IMR-90 (cell line): Measurements from ENCODE around the gene TMUB1. TPM values are rescaled to one million over a fixed set of nuclear protein-coding genes. Genes with fewer than 3 reads are reported as not detected.
A peak's percentile ranks its signal among the peaks of the same experiment; 100 is the strongest.

Experiments
- ATAC-seq: fragments of 200-7000 bp; cut with Tn5 transposase; 2 replicates; pipeline ENCODE4 v1.9.1; 2020; ENCODE audit warnings: low read depth, mild to moderate bottlenecking, moderate library complexity
- BruUV-seq: library from RNA; stranded (reverse); fragments of 400-500 nt; replicated peaks from 2 replicates; lab custom pipeline; 2021; lab: Mats Ljungman, UMichigan
- CTCF ChIA-PET: fragments of 300-600 bp; formaldehyde crosslinking; extraction: SDS; loops from one replicate; lab custom pipeline; 2021; ENCODE audit warnings: antibody characterized with exemption; lab: Yijun Ruan, JAX
- POLR2A ChIA-PET: fragments of 300-600 bp; sonication (Branson Sonifier 250); formaldehyde crosslinking; loops from one replicate; lab custom pipeline; 2022; ENCODE audit warnings: antibody characterized with exemption; ENCODE audit not compliant: unreplicated experiment; lab: Charles Lee
- DNase-seq: peaks from one replicate; pipeline ENCODE4 v3.0.0; 2013
- H2AFZ ChIP-seq: replicated peaks from 2 replicates; pipeline ENCODE3; 2013; ENCODE audit warnings: low read length, mild to moderate bottlenecking; ENCODE audit not compliant: poor library complexity
- H2AK5ac ChIP-seq: 2 replicates; pipeline ENCODE4 v1.6.1; 2013; ENCODE audit warnings: low read depth, low read length, inconsistent platforms
- H2AK9ac ChIP-seq: replicated peaks from 2 replicates; pipeline ENCODE3; 2013; ENCODE audit warnings: mild to moderate bottlenecking, low read depth, low read length, moderate library complexity; ENCODE audit not compliant: poor library complexity
- H2BK120ac ChIP-seq: 2 replicates; pipeline ENCODE4 v1.6.1; 2013; ENCODE audit warnings: low read depth, low read length, inconsistent platforms
- H2BK15ac ChIP-seq: 3 replicates; pipeline ENCODE4 v1.6.1; 2013; ENCODE audit warnings: low read depth, low read length, inconsistent platforms
- H2BK20ac ChIP-seq: 2 replicates; pipeline ENCODE4 v1.6.1; 2013; ENCODE audit warnings: low read depth, mild to moderate bottlenecking, inconsistent platforms, low read length, moderate library complexity
- H2BK5ac ChIP-seq: 2 replicates; pipeline ENCODE4 v1.6.1; 2013; ENCODE audit warnings: mild to moderate bottlenecking, low read depth, low read length, inconsistent platforms; ENCODE audit not compliant: poor library complexity, severe bottlenecking
- H3K14ac ChIP-seq: replicated peaks from 2 replicates; pipeline ENCODE4 v1.6.1; 2013; ENCODE audit warnings: low read depth, low read length, inconsistent platforms
- H3K18ac ChIP-seq: 2 replicates; pipeline ENCODE4 v1.6.1; 2013; ENCODE audit warnings: low read depth, low read length, control low read depth
- H3K23ac ChIP-seq: 2 replicates; pipeline ENCODE4 v1.6.1; 2013; ENCODE audit warnings: low read depth, low read length, inconsistent platforms
- H3K27ac ChIP-seq: 2 replicates; pipeline ENCODE4 v1.5.1; 2013; ENCODE audit warnings: mild to moderate bottlenecking, control low read depth, low read length; ENCODE audit not compliant: insufficient read depth
- H3K27me3 ChIP-seq: 2 replicates; pipeline ENCODE4 v1.6.1; 2013; ENCODE audit warnings: low read length; ENCODE audit not compliant: control insufficient read depth, insufficient read depth
- H3K36me3 ChIP-seq: 2 replicates; pipeline ENCODE4 v1.6.1; 2013; ENCODE audit warnings: low read length, mixed read lengths; ENCODE audit not compliant: control insufficient read depth, insufficient read depth
- H3K4ac ChIP-seq: 2 replicates; pipeline ENCODE4 v1.6.1; 2013; ENCODE audit warnings: low read depth, low read length, inconsistent platforms
- H3K4me1 ChIP-seq: 2 replicates; pipeline ENCODE4 v1.6.1; 2013; ENCODE audit warnings: low read length, mixed read lengths; ENCODE audit not compliant: control insufficient read depth, insufficient read depth
- H3K4me2 ChIP-seq: 2 replicates; pipeline ENCODE4 v1.6.1; 2013; ENCODE audit warnings: low read depth, mild to moderate bottlenecking, control low read depth, low read length, moderate library complexity
- H3K4me3 ChIP-seq: 2 replicates; pipeline ENCODE4 v1.5.1; 2013; ENCODE audit warnings: low read depth, mild to moderate bottlenecking, control low read depth, low read length, moderate library complexity; ENCODE audit not compliant: insufficient read depth
- H3K56ac ChIP-seq: 2 replicates; pipeline ENCODE4 v1.6.1; 2013; ENCODE audit warnings: low read length, inconsistent platforms; ENCODE audit not compliant: insufficient read depth; ENCODE audit errors: extremely low read depth
- H3K79me1 ChIP-seq, 2 experiments: 2 replicates each; pipeline ENCODE4 v1.6.1; 2013; ENCODE audit warnings: low read length in 2 of 2, inconsistent platforms in 1 of 2, low read depth in 1 of 2
- H3K9ac ChIP-seq: 2 replicates; pipeline ENCODE4 v1.6.1; 2013; ENCODE audit warnings: low read depth, low read length, control low read depth
- H3K9me1 ChIP-seq: 2 replicates; pipeline ENCODE4 v1.6.1; 2013; ENCODE audit warnings: low read length, inconsistent platforms; ENCODE audit not compliant: insufficient read depth
- H3K9me3 ChIP-seq: 2 replicates; pipeline ENCODE4 v1.6.1; 2013; ENCODE audit warnings: low read length; ENCODE audit not compliant: control insufficient read depth, insufficient read depth
- H4K20me1 ChIP-seq: 2 replicates; pipeline ENCODE4 v1.6.1; 2013; ENCODE audit warnings: low read length, inconsistent platforms; ENCODE audit not compliant: insufficient read depth
- H4K5ac ChIP-seq: 2 replicates; pipeline ENCODE4 v1.6.1; 2013; ENCODE audit warnings: mild to moderate bottlenecking, low read depth, low read length, control low read depth
- H4K8ac ChIP-seq, 2 experiments: 2 replicates each; pipeline ENCODE4 v1.6.1; 2013; ENCODE audit warnings: low read depth in 2 of 2, low read length in 2 of 2, control low read depth in 1 of 2, inconsistent platforms in 1 of 2
- H4K91ac ChIP-seq: 2 replicates; pipeline ENCODE4 v1.6.1; 2013; ENCODE audit warnings: low read depth, low read length, inconsistent platforms; ENCODE audit not compliant: insufficient read depth
- BHLHE40 ChIP-seq: fragments of 150-350 bp; IDR thresholded peaks from 2 replicates; pipeline ENCODE4 v1.6.1; 2016; ENCODE audit warnings: mild to moderate bottlenecking, low read depth, low read length
- CEBPB ChIP-seq: IDR thresholded peaks from 2 replicates; pipeline ENCODE4 v1.6.1; 2012; ENCODE audit warnings: low read depth, low read length, improper control_type of control experiment
- FOS ChIP-seq: fragments of 150-350 bp; IDR thresholded peaks from 2 replicates; pipeline ENCODE4 v1.6.1; 2016; ENCODE audit warnings: low read depth, low read length
- MAFK ChIP-seq: IDR thresholded peaks from 2 replicates; pipeline ENCODE4 v1.6.1; 2012; ENCODE audit warnings: low read depth, low read length, improper control_type of control experiment
- MAZ ChIP-seq: IDR thresholded peaks from 2 replicates; pipeline ENCODE4 v1.6.1; 2012; ENCODE audit warnings: low read depth, mild to moderate bottlenecking, low read length, improper control_type of control experiment, moderate library complexity, borderline replicate concordance
- MXI1 ChIP-seq: IDR thresholded peaks from 2 replicates; pipeline ENCODE4 v1.6.1; 2012; ENCODE audit warnings: low read depth, mild to moderate bottlenecking, low read length, moderate library complexity, borderline replicate concordance
- NFE2L2 ChIP-seq: fragments of 150-350 bp; IDR thresholded peaks from 2 replicates; pipeline ENCODE4 v1.6.1; 2016; ENCODE audit warnings: low read depth, mild to moderate bottlenecking, low read length
- POLR2A ChIP-seq: IDR thresholded peaks from 2 replicates; pipeline ENCODE4 v1.6.1; 2012; ENCODE audit warnings: mild to moderate bottlenecking, low read depth, low read length
- RAD21 ChIP-seq: IDR thresholded peaks from 2 replicates; pipeline ENCODE4 v1.6.1; 2012; ENCODE audit warnings: low read length, improper control_type of control experiment
- RCOR1 ChIP-seq: IDR thresholded peaks from 2 replicates; pipeline ENCODE4 v1.6.1; 2012; ENCODE audit warnings: mild to moderate bottlenecking, low read length, improper control_type of control experiment; ENCODE audit not compliant: insufficient replicate concordance
- RFX5 ChIP-seq: IDR thresholded peaks from 2 replicates; pipeline ENCODE4 v1.8.0; 2012; ENCODE audit warnings: low read depth, mild to moderate bottlenecking, low read length, moderate library complexity
- SMC3 ChIP-seq: fragments of 150-350 bp; IDR thresholded peaks from 2 replicates; pipeline ENCODE4 v1.6.1; 2016; ENCODE audit warnings: low read depth, mild to moderate bottlenecking, antibody characterized with exemption, low read length, moderate library complexity
- WGBS, 2 experiments: methylation state at CpG; one replicate each; pipeline versions ENCODE4 v1.1.5 to v1.1.7; 2013; ENCODE audit warnings: missing lambda C conversion rate in 2 of 2; ENCODE audit not compliant: insufficient read length in 1 of 2; ENCODE audit errors: extremely low coverage in 2 of 2; 5-methylcytosine and 5-hydroxymethylcytosine counted together
- dilution Hi-C: fragments of 300-500 bp; cut with HindIII; formaldehyde crosslinking; loops from one replicate; pipeline ENCODE4 v1.14.3; 2018; ENCODE audit warnings: low sequenced_read_pairs; ENCODE audit not compliant: unreplicated experiment
- in situ Hi-C: fragments of 300-500 bp; cut with MboI; formaldehyde crosslinking; loops from 3 replicates; pipeline ENCODE4 v1.14.3; 2019; ENCODE audit warnings: low sequenced_read_pairs, inconsistent platforms, mixed read lengths
- intact Hi-C: fragments of 100-400 bp; cut with micrococcal nuclease; formaldehyde crosslinking; loops from 2 replicates; pipeline ENCODE4 v1.10.0; 2022
- polyA plus RNA-seq, 3 experiments: library from polyadenylated mRNA; depleted of rRNA; stranded (reverse); fragments of >200 nt; gene quantifications; 2 replicates each; pipeline ENCODE4 v1.2.3, GENCODE V29; 2012; ENCODE audit warnings: low replicate concordance in 1 of 3
- total RNA-seq: library from RNA; depleted of rRNA; stranded (reverse); fragments of >200 nt; gene quantifications from 2 replicates; pipeline ENCODE4 v1.2.3, GENCODE V29; 2012
- TF ChIP-seq, protein P1 (sequence below): fragments of 150-350 bp; IDR thresholded peaks from 2 replicates; pipeline ENCODE4 v1.6.1; 2016; ENCODE audit warnings: low read depth, mild to moderate bottlenecking, low read length, moderate library complexity, borderline replicate concordance
- TF ChIP-seq, protein P2 (sequence below): fragments of 150-350 bp; IDR thresholded peaks from 2 replicates; pipeline ENCODE4 v1.6.1; 2017; ENCODE audit warnings: mild to moderate bottlenecking, antibody characterized with exemption, low read length, low read depth
- TF ChIP-seq, protein P3 (sequence below): conservative IDR thresholded peaks from 2 replicates; pipeline ENCODE4 v1.5.1; 2012; ENCODE audit warnings: mild to moderate bottlenecking, low read depth, low read length, improper control_type of control experiment

Gene TMUB1
- total and polyA plus RNA-seq, 2 of the 4 experiments (the other 2 are of a cell fraction): 6.8 to 29.8 TPM

DNA sequence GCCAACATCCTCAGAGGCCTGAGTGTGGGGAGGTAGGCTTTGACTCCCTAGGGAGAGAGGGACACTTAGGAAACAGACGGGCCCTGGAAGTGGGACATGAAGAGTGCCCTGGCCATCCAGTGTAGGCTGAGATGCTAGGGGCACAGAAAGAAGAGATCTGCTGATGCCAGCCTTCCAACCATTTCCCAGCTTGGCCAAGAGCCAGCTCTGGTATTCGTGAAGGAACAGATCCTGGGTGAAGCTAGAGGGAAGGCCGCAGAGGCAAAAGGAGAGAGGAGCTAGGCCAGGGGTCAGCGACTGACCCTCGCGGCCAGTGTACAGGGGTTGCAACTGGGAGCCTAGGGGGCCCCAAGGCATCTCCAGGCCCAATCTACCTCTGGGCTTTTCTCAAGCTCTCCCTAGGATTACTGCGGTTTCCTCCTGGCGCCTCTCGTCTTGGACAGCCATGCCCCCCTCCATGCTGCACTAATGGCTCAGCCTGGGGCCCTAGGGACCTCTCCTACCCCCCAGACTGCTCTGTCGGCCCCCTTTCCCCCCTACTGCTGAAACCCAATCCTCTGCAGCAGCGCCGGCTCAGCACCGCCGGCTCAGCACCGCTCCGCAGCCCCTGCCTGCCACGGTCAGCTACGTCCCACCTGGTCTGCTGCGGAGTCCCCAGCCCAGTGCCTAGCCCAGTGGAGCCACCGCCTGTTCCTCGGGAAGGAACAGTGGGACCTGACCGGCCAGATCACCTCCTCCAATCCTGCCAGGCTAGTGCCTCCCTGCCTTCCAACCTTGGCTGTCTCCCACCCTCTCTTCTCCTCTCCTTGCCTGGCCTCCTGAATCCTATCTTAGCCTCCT is 35.1 kb downstream of the TMUB1 start, which contains the start of gene ASIC3:
Gene ASIC3 (plus strand): TSS at position 556 of the 840 bp plus-strand sequence. CDS start 355 bp downstream, outside the sequence.
- WGBS, 2 experiments: 82% methylated on average over 14 of the region's 22 CpGs; no CpG with 5 or more reads in 1 of the 2 experiments
- H2BK5ac ChIP-seq: no peak within 1 kb of the TSS
- H3K4me2 ChIP-seq: peak within 1 kb of the TSS; percentile 13; the same call in 1 of the 2 replicates
- no peak within 1 kb of the TSS for H3K14ac ChIP-seq
- no peak within 1 kb of the TSS for H2BK120ac ChIP-seq
- H4K5ac ChIP-seq: no peak within 1 kb of the TSS
- no peak within 1 kb of the TSS for H3K4me3 ChIP-seq
- H3K56ac ChIP-seq: no peak within 1 kb of the TSS
- H3K9me1 ChIP-seq: peaks cover 6% of the 10 kb centered on the region; the same call in 1 of the 2 replicates
- H2BK15ac ChIP-seq: no peak within 1 kb of the TSS
- H3K27me3 ChIP-seq: no peaks in the 10 kb centered on the region; the same call in 1 of the 2 replicates
- in situ Hi-C loops: no loop called here
- no peak within 1 kb of the TSS for H4K8ac ChIP-seq
- no peak within 1 kb of the TSS for H3K9ac ChIP-seq
- H2AK5ac ChIP-seq: no peak within 1 kb of the TSS
- no peak for DNase-seq
- peaks cover 11% of the 10 kb centered on the region; the same call in 1 of the 2 replicates for H3K4me1 ChIP-seq
- H4K91ac ChIP-seq: no peak within 1 kb of the TSS
- POLR2A ChIA-PET: no interaction called here
- CTCF ChIA-PET: no interaction called here
- H3K36me3 ChIP-seq: peaks cover 5% of the 10 kb centered on the region; the same call in 1 of the 2 replicates
- no peaks in the 10 kb centered on the region for H3K79me1 ChIP-seq
- intact Hi-C loops: no loop called here
- no peak within 1 kb of the TSS for H2BK20ac ChIP-seq
- H2AFZ ChIP-seq: no peak within 1 kb of the TSS
- no peak within 1 kb of the TSS for H3K18ac ChIP-seq
- H3K27ac ChIP-seq: no peak within 1 kb of the TSS
- no peak for ATAC-seq
- dilution Hi-C loops: no loop called here
- TF ChIP-seq RFX5 (no peak), SMC3 (no peak), FOS (no peak), POLR2A (no peak), MAFK (no peak), MAZ (no peak), RAD21 (no peak), NFE2L2 (no peak), RCOR1 (no peak), BHLHE40 (no peak), MXI1 (no peak), CEBPB (no peak)
- TF ChIP-seq, protein P1, sequence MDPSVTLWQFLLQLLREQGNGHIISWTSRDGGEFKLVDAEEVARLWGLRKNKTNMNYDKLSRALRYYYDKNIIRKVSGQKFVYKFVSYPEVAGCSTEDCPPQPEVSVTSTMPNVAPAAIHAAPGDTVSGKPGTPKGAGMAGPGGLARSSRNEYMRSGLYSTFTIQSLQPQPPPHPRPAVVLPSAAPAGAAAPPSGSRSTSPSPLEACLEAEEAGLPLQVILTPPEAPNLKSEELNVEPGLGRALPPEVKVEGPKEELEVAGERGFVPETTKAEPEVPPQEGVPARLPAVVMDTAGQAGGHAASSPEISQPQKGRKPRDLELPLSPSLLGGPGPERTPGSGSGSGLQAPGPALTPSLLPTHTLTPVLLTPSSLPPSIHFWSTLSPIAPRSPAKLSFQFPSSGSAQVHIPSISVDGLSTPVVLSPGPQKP: no peak
- TF ChIP-seq, protein P2, sequence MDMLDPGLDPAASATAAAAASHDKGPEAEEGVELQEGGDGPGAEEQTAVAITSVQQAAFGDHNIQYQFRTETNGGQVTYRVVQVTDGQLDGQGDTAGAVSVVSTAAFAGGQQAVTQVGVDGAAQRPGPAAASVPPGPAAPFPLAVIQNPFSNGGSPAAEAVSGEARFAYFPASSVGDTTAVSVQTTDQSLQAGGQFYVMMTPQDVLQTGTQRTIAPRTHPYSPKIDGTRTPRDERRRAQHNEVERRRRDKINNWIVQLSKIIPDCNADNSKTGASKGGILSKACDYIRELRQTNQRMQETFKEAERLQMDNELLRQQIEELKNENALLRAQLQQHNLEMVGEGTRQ: no peak
- TF ChIP-seq, protein P3, sequence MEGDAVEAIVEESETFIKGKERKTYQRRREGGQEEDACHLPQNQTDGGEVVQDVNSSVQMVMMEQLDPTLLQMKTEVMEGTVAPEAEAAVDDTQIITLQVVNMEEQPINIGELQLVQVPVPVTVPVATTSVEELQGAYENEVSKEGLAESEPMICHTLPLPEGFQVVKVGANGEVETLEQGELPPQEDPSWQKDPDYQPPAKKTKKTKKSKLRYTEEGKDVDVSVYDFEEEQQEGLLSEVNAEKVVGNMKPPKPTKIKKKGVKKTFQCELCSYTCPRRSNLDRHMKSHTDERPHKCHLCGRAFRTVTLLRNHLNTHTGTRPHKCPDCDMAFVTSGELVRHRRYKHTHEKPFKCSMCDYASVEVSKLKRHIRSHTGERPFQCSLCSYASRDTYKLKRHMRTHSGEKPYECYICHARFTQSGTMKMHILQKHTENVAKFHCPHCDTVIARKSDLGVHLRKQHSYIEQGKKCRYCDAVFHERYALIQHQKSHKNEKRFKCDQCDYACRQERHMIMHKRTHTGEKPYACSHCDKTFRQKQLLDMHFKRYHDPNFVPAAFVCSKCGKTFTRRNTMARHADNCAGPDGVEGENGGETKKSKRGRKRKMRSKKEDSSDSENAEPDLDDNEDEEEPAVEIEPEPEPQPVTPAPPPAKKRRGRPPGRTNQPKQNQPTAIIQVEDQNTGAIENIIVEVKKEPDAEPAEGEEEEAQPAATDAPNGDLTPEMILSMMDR: no peak
- H3K9me3 ChIP-seq: no peaks in the 10 kb centered on the region
- no TSS peak for BruUV-seq
- H2AK9ac ChIP-seq: no peak within 1 kb of the TSS
- peaks cover 18% of the 10 kb centered on the region for H4K20me1 ChIP-seq
- no peak within 1 kb of the TSS for H3K23ac ChIP-seq
- no peak within 1 kb of the TSS for H3K4ac ChIP-seq
